Measurements from ENCODE around the gene NTF4.
A peak's percentile ranks its signal among the peaks of the same experiment; 100 is the strongest.
"Not testable (repeated sequence)": the region's sequence is repeated elsewhere in the genome, so short reads cannot be mapped to it uniquely, and the experiment has no call there.

Gene NTF4

DNA sequence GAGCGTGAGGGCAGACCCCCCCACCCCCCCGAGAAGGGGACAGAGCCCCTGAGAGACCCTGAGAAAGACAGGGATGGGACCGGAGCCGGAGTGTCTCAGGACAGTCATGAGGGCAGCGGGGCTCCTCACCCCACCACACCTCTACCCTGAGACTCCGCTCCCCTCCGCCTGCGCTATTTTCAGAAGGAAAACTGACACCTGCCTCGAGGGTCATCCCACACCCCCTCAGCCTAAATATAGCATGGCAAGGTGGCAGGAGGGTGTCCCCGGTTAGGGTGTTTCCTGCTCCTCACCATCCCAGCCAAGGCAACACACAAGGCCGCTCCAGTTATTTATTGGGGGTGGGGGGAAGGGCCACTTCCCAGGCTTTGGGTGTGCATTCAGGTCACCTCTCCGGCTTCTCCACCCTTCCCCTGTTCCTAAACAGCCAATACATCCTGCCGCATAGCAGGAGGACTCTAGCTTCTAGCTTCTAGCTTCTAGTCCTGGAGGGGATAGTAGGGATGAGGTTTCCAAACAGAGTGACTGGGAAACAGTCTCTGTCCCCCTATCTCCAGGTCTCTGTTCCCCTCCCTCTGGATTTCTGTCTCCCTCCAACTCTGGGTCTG, 1.4 kb upstream of the NTF4 start:
- no peak overlapping the region for H3K27ac ChIP-seq (ENCODE audit: low read depth, low read length)
- no peak overlapping the region for H3K4me3 ChIP-seq (ENCODE audit: low read depth, low read length)
- no peaks in the 10 kb centered on the region for H3K36me3 ChIP-seq (ENCODE audit: control insufficient read depth, insufficient read depth, low read length)
- H3K4me1 ChIP-seq (ENCODE audit: control insufficient read depth, insufficient read depth, low read length) = peaks cover 22% of the 10 kb centered on the region
- H3K9me3 ChIP-seq (ENCODE audit: control insufficient read depth, insufficient read depth, low read length) = no peaks in the 10 kb centered on the region
- H3K9ac ChIP-seq (ENCODE audit: low read depth, low read length) = no peak overlapping the region
- H3K27me3 ChIP-seq (ENCODE audit: control insufficient read depth, insufficient read depth, low read length) = peaks cover 55% of the 10 kb centered on the region

DNA sequence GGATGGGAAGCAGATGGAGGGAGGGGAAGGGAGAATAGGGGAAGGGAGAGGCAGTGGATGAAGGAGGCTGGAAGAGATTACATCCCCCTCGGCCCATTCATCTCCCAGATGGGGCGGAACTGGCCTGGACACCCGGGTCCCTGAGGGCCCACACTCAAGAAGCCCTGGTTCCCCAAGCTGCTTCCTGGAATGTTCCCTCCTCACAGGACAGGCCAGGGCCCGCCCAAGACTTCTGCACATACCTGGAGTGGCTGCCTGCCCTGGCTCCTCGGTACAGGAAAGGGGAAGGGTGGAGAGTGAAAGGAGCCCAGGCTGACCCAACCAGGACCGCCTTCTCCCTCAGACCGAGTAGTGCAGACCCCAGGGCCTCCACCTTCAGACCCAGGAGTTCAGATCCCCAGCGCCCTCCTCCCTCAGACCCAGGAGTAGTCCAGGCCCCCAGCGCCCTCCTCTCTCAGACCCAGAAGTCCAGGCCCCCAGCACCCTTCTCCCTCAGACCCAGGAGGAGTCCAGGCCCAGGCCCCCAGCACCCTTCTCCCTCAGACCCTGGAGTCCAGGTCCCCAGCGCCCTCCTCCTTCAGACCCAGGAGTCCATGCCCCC, 489 bp downstream of the NTF4 start:
- no peak overlapping the region for H3K9ac ChIP-seq (ENCODE audit: low read depth, low read length)
- no peaks in the 10 kb centered on the region for H3K36me3 ChIP-seq (ENCODE audit: control insufficient read depth, insufficient read depth, low read length)
- H3K4me3 ChIP-seq (ENCODE audit: low read depth, low read length) = peak overlapping the region; percentile 47; the same call in 1 of the 2 replicates
- no peaks in the 10 kb centered on the region for H3K9me3 ChIP-seq (ENCODE audit: control insufficient read depth, insufficient read depth, low read length)
- H3K4me1 ChIP-seq (ENCODE audit: control insufficient read depth, insufficient read depth, low read length) = peaks cover 22% of the 10 kb centered on the region
- peaks cover 42% of the 10 kb centered on the region for H3K27me3 ChIP-seq (ENCODE audit: control insufficient read depth, insufficient read depth, low read length)
- H3K27ac ChIP-seq (ENCODE audit: low read depth, low read length) = no peak overlapping the region

GRCh38 chr19:49061445-49061844, 3.2 kb downstream of the NTF4 start:
- no peak overlapping the region for H3K4me3 ChIP-seq (ENCODE audit: low read depth, low read length)
- H3K4me1 ChIP-seq (ENCODE audit: control insufficient read depth, insufficient read depth, low read length) = peaks cover 35% of the 10 kb centered on the region
- H3K9me3 ChIP-seq (ENCODE audit: control insufficient read depth, insufficient read depth, low read length) = no peaks in the 10 kb centered on the region
- H3K9ac ChIP-seq (ENCODE audit: low read depth, low read length) = no peak overlapping the region
- H3K27ac ChIP-seq (ENCODE audit: low read depth, low read length) = no peak overlapping the region
- H3K36me3 ChIP-seq (ENCODE audit: control insufficient read depth, insufficient read depth, low read length) = no peaks in the 10 kb centered on the region
- H3K27me3 ChIP-seq (ENCODE audit: control insufficient read depth, insufficient read depth, low read length) = peaks cover 45% of the 10 kb centered on the region

DNA sequence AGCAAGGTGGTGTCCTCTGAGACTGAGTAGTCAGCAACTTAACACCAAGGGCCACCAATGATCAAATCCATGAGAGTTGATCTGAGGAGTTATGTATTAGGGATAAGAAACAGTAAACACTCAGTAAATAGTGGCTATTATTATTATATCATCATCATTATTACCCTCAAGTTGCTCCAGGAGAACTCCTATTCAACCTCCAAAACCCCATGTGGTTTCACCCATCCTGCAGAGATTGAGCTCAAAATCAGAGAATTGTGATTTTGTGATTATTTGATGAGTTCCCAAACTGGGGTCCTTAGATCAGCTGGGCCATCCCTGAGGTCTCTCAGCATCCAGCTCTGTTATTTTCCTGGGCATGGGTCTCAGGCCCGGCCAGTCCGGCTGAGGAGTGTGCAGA, 3.6 kb downstream of the NTF4 start:
- no peak overlapping the region for H3K9ac ChIP-seq (ENCODE audit: low read depth, low read length)
- no peak overlapping the region for H3K4me3 ChIP-seq (ENCODE audit: low read depth, low read length)
- H3K4me1 ChIP-seq (ENCODE audit: control insufficient read depth, insufficient read depth, low read length) = peaks cover 31% of the 10 kb centered on the region
- H3K36me3 ChIP-seq (ENCODE audit: control insufficient read depth, insufficient read depth, low read length) = no peaks in the 10 kb centered on the region
- H3K27ac ChIP-seq (ENCODE audit: low read depth, low read length) = no peak overlapping the region
- H3K9me3 ChIP-seq (ENCODE audit: control insufficient read depth, insufficient read depth, low read length) = no peaks in the 10 kb centered on the region
- H3K27me3 ChIP-seq (ENCODE audit: control insufficient read depth, insufficient read depth, low read length) = peaks cover 45% of the 10 kb centered on the region

- no peak overlapping the region for H3K9ac ChIP-seq (ENCODE audit: low read depth, low read length)
- no peaks in the 10 kb centered on the region for H3K9me3 ChIP-seq (ENCODE audit: control insufficient read depth, insufficient read depth, low read length)
- H3K27ac ChIP-seq (ENCODE audit: low read depth, low read length) = no peak overlapping the region
- H3K4me3 ChIP-seq (ENCODE audit: low read depth, low read length) = no peak overlapping the region
- H3K27me3 ChIP-seq (ENCODE audit: control insufficient read depth, insufficient read depth, low read length) = peaks cover 47% of the 10 kb centered on the region
- H3K4me1 ChIP-seq (ENCODE audit: control insufficient read depth, insufficient read depth, low read length) = peaks cover 20% of the 10 kb centered on the region
- H3K36me3 ChIP-seq (ENCODE audit: control insufficient read depth, insufficient read depth, low read length) = no peaks in the 10 kb centered on the region
Observed at GRCh38 chr19:49059053-49059452, 5.6 kb downstream of the NTF4 start.

- H3K4me1 ChIP-seq (ENCODE audit: control insufficient read depth, insufficient read depth, low read length) = peaks cover 15% of the 10 kb centered on the region
- H3K4me3 ChIP-seq (ENCODE audit: low read depth, low read length) = no peak overlapping the region
- peaks cover 47% of the 10 kb centered on the region for H3K27me3 ChIP-seq (ENCODE audit: control insufficient read depth, insufficient read depth, low read length)
Observed at GRCh38 chr19:49058562-49058961, 6.1 kb downstream of the NTF4 start.

GRCh38 chr19:49057636-49058234, 6.9 kb downstream of the NTF4 start, which contains the start of gene CGB7:
CGB7 (minus strand) TSS chr19:49057749; CDS start chr19:49055375, 2,374 bp downstream.
- Histone ChIP-seq H3K36me3 (ENCODE audit: control insufficient read depth, insufficient read depth, low read length) (no peaks in the 10 kb centered on the region), H3K4me1 (ENCODE audit: control insufficient read depth, insufficient read depth, low read length) (peaks cover 13% of the 10 kb centered on the region), H3K4me3 (ENCODE audit: low read depth, low read length) (peak within 1 kb of the TSS; percentile 58), H3K9ac (ENCODE audit: low read depth, low read length) (no peak within 1 kb of the TSS), H3K27ac (ENCODE audit: low read depth, low read length) (no peak within 1 kb of the TSS), H3K27me3 (ENCODE audit: control insufficient read depth, insufficient read depth, low read length) (peaks cover 47% of the 10 kb centered on the region), H3K9me3 (ENCODE audit: control insufficient read depth, insufficient read depth, low read length) (no peaks in the 10 kb centered on the region)

More at GRCh38 chr19:49058562-49058961, 6.1 kb downstream of the NTF4 start:
- Histone ChIP-seq H3K27ac (ENCODE audit: low read depth, low read length) (no peak overlapping the region), H3K9me3 (ENCODE audit: control insufficient read depth, insufficient read depth, low read length) (no peaks in the 10 kb centered on the region), H3K9ac (ENCODE audit: low read depth, low read length) (no peak overlapping the region), H3K36me3 (ENCODE audit: control insufficient read depth, insufficient read depth, low read length) (no peaks in the 10 kb centered on the region)

DNA sequence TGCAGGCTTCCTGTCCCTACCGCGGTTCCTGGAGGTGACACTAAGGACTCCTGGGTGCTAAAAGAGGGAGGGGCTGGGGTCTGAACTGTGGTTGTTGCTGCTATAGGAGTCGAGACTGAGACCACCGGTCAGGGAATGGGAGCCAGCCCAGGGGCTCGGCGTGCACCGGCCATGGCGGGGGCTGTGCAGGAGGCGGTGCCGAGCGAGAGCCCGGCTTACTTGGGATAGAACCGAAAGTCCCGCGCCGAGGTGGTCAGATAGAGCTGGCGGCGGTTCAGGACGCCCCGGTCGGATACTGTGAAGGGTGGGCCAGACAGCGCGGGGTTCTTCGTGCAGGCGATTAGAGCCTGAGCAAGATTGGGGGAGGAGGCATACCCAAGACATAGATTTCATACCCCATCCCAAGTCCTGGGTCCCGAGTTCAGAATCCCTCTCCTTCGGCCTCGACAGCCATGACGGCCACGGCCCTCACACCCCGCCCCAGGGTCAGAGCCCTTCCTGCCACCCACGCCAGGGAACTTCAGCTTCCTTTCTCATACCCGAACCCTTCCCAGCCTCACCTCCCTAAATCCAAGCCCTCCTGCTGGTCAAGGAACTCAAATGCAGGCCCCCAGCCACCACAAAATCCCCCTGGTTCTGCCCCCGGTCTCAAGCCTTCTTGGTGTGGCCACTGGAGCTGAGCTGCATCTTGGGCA, 7.6 kb downstream of the NTF4 start:
- peak overlapping the region; percentile 58 for H3K4me3 ChIP-seq (ENCODE audit: low read depth, low read length)
- not testable (repeated sequence) for H3K27ac ChIP-seq (ENCODE audit: low read depth, low read length); H3K9me3 ChIP-seq (ENCODE audit: control insufficient read depth, insufficient read depth, low read length); H3K9ac ChIP-seq (ENCODE audit: low read depth, low read length); H3K36me3 ChIP-seq (ENCODE audit: control insufficient read depth, insufficient read depth, low read length)
- H3K4me1 ChIP-seq (ENCODE audit: control insufficient read depth, insufficient read depth, low read length) = peaks cover 13% of the 10 kb centered on the region
- H3K27me3 ChIP-seq (ENCODE audit: control insufficient read depth, insufficient read depth, low read length) = peaks cover 47% of the 10 kb centered on the region

DNA sequence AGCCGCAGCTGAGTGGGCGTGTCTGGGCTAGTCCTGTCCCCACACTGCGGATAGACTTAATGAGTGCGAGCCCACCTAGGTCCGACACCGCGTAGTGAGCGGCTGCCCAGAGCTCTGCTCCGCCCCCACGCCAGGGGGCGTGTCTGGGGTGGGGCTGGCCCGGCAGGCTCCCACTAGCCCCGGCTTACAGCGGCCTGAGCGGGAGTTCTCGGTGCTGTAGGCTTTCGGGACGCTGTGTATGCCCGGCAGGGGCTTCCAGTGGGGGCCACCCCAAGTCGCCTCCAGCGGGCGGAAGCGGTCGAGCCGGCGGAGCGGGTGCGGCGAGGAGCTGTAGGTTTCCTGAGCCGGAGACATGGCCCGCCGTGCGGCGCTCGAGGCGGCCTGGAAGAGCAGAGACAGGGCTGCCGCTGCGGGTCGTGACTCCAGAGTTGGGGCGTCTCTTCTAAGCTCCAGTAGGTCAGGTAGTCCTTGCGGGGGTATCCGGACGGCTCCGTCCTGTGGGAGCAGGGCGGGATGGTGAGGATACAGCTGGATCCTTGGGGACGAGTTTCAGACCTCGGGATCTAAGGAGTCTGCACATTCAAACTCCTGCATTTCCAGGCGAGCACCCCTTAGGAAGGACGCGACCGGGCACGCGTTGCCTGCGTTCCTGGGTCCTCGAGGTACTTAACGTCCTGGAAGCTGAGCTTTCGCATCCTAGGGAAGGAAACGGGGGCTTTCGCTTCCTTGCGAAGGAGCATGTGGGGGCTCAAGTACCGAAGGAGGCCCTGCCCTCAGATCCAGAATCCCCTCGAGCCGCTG, 8.3 kb downstream of the NTF4 start:
- Histone ChIP-seq H3K4me3 (ENCODE audit: low read depth, low read length) (peak overlapping the region; percentile 58), H3K36me3 (ENCODE audit: control insufficient read depth, insufficient read depth, low read length) (no peaks in the 10 kb centered on the region), H3K9me3 (ENCODE audit: control insufficient read depth, insufficient read depth, low read length) (no peaks in the 10 kb centered on the region), H3K4me1 (ENCODE audit: control insufficient read depth, insufficient read depth, low read length) (peaks cover 13% of the 10 kb centered on the region), H3K27me3 (ENCODE audit: control insufficient read depth, insufficient read depth, low read length) (peaks cover 47% of the 10 kb centered on the region), H3K9ac (ENCODE audit: low read depth, low read length) (no peak overlapping the region), H3K27ac (ENCODE audit: low read depth, low read length) (no peak overlapping the region)

- not testable (repeated sequence) for H3K4me3 ChIP-seq (ENCODE audit: low read depth, low read length); H3K36me3 ChIP-seq (ENCODE audit: control insufficient read depth, insufficient read depth, low read length); H3K9ac ChIP-seq (ENCODE audit: low read depth, low read length); H3K9me3 ChIP-seq (ENCODE audit: control insufficient read depth, insufficient read depth, low read length); H3K4me1 ChIP-seq (ENCODE audit: control insufficient read depth, insufficient read depth, low read length); H3K27me3 ChIP-seq (ENCODE audit: control insufficient read depth, insufficient read depth, low read length); H3K27ac ChIP-seq (ENCODE audit: low read depth, low read length)
Observed at GRCh38 chr19:49050376-49051033, 14.1 kb downstream of the NTF4 start.
